Colon (tissue), 2 donors: ENCODE results near the gene C3orf22.

Source experiments
- FAIRE-seq: peaks from 2 replicates; lab custom pipeline; 2012; peaks lifted over from hg19 to GRCh38; lab: Jason Lieb, UNC
- donor health status: control.
- donor health status: control.

C3orf22 gene

DNA sequence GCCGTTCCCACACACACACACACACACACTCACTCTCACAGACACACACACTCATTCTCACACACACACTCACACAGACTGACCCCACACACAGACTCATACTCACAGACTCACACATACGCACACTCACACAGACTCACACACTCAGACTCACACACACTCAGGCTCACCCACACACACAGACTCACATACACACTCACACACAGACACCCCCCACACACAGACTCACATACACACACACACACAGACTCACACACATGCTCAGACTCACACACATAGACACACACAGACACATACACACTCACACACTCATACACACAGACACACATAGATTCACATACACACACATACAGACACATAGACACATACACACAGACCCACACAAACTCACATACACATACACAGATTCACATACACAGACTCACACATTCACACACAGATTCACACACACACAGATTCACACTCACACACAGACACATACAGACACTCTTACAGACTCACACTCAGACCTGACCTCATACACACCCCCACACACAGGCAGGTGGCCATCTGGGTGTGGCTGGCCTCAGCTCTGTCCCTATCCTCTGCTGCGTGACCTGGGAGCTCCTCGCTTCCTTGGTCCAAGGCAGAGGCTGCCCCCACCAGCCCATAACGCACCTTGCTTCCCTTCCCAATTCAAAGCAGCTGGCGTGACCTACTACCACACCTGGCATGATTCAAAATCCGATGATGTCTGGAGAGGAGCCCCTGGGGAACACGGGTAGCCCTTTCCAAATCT is 1.9 kb downstream of the C3orf22 start:
- no peak for FAIRE-seq

DNA sequence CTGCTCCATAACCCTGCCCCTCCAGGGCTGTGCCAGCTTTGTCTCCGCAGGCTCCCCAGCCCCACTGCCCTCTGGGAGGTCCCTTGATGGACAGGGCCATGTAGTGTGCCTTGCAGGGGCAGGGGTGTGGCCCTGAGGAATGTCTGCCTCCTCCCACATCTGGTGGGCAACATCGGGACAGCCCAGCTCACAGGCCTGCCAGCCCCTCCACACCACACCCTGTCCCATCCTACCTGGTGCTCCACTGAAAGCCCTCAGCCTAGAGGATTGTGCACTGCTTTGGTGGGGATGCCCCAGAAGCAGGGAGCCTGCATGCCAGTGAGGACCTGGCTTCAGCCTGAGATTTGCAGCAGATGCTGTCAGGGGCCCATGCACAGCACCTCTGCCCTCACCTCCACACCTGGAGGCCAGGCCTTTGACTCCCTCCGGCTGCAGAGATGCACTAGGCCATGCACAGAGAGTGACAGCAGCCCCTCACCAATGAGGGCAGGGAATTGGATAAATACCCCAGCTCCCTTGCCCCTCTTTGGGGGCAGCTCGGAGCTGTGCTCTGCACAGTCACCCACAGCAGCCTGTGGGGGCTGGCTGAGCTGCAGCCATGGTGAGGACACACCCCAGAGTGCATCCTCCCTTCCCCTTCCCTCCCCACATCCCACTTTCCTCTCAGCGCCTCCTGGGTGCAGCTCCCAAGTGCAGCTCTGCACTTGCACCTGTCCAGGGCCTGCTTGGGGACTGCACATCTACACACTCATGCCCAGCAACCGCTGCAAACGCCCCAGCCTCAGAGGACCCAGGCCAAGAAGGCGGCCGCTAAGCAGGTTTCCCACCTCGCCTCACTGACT is 2.7 kb downstream of the C3orf22 start:
- no peak for FAIRE-seq

DNA sequence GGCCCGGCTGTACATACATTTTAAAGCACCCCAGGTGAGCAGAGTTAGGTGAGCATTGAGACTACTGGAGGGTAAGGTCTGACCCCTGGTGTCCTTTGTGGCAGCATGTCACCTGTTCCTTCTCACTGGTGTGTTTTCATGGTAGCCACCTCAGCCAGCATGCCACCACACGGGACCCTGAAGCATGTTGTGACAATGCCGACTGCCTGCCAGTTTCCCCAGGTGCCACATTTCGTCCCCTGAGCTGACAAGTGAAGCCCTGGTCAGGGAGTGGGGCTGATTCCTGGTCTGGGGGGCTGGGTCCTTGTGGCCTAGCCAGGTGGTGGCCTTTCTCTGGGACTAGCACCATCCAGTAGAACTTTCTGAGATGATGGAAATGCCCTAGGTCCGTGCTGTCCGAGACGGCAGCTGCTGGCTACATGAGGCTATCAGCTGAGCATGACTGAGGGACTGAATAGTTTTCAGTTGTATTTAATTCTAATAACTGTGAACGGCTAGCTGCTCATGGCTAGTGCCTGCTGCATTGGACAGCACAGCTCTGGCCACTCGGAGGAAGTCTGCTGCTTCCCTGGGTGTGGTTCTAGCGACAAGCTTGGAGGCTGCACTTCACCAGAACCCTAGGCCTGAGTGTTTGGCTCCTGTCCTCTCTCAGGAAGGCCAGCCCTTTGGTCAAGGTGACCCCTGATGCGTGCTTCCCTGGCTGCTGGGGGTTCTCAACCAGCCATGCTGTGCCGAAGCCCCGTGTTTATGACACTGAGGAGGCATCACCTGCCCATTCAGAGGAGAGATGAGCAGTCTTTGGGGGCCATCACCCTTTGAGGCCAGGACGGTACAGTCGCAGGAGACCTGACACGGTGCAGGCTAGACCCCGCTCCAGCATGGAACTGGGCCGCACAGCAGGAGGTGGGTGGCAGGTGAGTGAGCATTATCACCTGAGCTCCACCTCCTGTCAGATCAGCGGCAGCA is 3.9 kb downstream of the C3orf22 start:
- no peak for FAIRE-seq

DNA sequence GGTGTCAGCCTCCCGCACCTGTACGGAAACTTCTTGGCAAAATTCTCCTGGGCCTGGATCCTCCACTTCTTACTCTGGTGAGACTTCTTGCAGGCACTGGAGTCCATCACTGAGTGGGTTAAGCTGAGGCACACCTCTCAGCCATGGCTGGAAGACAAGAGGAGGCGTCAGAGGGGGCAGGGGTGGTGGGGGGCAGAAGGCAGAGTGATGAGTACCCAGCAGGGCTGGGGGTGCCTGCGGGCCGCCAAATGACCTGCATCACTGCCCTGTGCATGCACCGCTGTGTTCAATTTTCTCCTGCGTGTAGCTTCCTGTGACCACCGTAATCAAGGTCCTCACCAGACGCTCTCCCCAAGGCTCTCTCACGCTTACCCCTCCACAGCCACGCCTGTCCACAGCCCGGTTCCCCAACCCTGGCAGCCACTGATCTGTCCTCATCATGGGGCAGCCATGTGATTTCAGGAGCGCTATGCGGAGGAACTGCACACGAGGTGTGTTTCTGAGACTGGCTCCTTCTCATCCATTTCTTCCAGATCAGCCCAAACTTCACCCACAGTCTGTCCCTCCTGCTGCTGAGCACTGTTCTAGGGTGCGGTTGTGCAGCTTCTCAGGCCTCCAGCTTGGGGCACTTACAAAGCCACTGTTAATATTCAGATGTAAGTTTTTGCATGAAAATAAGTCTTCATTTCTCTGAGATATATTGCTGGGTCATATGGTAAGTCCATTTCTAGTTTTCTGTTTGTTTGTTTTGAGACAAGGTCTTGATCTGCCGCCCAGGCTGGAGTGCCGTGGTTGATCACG is 5.2 kb downstream of the C3orf22 start:
- no peak for FAIRE-seq

DNA sequence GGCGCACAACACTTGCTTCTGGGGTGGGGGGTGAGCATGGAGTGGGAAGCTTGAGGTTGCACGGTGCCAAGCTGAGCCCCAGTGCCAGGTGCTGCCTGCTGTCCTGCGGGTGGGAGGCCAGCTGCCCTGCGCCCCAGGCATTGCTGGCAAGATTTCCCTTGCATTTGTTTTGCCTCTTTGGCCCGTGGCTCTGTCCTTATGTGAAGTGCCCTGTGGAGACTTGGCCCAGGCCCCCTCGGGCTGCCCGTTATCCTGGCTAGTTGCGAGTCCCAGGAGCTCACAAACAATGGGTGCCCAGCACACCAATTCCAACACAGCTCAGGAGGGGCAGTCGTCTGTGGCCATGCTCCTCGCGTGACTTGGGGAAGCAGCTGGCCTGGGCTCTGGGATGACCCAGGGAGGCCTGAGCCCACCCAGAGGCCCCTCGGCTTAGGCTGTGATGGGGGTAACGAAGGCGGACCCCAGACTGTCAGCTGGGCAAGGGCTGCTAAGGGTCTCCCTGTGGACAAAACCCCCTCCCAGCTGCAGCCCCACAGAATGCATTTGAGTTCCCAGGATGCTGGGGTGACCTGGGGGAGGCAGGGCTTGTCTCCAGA is 5.9 kb downstream of the C3orf22 start:
- no peak for FAIRE-seq

DNA sequence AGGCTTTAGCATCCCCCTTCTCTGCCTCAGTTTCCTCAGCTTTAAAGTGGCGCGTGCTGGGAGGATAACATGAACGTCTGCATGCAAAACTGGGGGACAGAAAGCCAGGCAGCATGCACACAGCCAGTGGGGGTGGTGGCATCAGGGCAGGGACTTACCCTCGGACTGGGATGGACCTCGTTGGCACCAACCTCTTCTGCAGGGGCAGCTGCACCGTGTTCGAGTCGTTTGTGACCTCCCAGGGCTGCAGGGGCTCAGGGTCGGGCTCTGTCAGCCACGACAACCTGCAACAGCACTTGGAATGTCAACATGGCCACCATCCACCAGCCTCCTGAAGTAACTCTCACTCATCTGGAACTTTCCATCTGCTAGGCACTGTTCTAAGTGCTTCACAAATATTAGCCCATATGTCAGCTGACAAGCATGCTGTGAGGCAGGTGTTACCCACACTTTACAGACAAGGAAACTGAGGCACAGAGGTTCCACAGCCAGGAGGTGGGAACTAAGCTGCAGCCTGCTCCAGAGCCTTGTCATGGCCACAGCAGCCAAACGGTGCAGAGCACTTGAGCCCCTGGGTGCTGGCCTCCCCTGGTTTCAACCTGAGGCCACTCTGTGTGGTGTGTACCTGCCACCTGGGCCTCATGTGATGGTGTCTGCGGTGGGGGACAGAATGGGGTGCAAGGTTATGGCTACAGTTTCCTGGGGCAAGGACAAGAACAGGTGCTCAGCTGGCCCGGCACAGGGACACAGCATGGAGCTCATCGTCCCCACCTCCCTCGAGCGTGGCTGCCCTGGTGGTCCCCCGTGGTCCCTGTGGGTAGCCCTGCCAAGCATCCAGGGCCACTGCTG is 6.7 kb downstream of the C3orf22 start:
- FAIRE-seq, result no peak

DNA sequence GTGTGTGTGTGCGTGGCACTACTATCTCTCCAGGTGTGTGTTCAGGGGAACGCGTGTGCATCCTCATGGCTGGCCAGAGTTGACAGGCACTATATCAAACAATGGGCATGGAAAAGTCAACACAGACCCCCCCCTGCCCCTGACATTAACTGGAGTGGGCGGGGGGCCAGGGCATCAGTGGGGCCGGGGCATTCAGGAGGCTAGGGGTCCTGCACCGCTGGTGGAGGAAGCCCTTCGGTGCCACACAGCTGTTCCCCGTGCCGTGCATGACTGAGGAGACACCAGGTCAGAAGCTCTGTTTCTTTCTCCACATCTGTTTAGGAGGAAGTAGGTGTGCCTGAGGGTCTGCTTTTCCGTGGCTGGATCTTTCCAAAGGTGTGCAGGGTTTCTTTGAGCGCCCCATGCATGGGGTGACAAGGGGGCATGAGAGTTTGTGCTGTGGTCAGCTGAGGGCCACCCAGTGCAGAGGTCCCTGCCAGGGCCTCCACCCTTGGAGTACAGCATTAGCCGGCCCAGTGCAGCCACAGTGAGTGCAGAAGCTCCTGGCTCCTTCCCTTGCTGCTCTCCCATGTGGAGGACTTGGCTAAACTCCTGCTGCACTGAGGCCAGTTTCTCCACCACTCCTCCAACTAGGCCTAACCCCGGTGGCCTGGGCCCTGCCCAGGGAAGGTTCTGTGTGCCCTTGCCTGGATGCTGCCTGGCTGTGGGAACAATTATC is 7.5 kb downstream of the C3orf22 start:
- FAIRE-seq, result no peak

DNA sequence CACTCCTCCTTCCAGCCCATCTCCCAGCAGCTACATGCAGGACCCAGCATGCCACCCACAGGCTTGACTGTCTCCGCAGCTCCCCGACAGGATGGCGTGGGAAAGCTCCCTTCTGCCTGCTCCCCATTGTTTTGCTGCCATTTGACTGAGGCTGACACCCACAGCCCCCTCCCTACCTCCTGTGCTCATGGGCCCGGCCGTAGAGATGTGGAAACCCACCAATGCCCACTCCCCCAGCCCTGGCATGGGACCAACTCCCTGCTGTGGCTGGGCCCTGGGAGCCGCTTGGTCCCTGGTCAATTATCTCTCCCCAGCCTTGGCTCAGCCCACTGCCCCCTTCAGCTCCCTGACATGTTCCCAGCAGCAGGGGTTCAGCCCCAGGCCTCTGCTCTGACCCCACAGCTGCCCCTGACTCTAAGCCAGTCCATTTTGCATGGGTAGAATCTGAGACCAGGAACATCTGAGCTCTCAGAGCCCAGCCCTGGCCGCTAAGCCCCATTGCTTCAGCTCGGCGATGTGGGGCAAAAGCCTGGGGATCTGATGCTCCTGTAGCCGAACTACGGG is 8.2 kb downstream of the C3orf22 start:
- no peak for FAIRE-seq

DNA sequence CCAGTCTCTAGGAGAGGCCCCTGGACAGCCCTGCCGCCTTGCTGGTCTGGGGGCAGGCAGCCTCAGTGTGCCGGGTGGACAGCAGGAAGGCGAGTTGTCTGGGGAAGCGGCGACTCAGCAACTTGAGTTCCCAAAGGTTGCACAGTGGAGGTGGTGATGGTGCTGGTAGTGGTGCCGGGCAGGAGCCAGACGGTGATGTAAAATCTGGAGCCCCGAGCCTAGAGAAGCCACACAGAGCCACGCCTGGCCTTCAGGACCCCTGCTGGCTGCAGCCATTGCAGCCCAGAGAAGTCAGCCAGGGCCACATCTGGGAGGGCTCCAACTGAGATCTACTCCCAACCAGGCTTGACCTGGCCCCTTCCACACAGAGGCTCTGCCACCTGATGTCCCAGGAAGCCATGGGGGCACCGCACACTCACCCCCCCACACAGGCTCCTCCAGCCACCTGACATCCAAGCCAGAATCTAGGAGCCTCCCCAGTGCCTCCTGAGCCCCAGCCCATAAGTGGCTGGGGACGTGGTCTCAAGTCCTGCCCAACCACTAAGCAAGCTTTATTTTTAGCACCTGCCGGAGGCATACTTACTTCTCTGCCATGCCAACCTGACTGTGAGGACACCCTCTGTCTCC is 8.8 kb downstream of the C3orf22 start:
- no peak for FAIRE-seq

DNA sequence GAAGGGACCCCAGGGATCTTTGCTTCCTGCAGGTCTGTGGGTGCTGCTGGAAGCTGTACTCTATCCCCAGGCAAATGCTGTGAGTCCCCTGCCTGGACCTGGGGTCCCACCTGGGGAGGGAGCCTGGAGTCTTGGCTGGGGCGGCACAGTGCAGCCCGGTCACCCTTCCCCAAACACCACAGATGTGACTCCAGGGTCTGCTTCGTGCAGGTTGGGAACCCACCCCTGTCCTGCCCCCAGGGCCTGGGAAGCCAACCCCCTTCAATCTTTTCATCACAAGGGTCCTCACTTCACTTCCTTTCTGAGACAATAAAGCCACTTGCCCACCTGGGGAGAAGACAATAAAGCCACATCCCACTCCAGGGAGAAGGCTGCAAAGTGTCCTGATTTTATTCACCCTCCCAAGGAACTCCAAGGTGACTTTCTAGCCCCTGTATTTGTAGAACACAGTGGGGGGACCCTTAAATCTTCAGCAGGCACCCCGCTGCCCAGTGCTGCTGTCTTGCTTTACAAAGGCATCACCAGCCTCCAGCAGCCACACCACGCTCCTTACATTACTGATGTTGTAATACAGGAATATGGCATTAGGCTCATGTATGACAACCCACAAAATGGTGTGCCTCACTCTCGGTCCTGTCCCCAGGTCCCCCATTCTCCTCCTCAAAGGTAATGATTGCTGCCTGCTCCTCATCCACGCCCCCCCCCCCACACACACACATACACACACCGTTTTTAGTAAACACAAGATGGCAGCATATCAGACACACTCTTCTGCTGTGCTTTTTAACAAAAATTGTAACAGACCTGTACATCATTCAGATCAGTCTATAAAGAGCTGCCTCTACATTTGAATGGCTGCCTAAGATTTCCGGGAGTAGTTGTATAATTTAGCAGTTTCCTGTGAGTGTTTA is 9.9 kb downstream of the C3orf22 start:
- no peak for FAIRE-seq

DNA sequence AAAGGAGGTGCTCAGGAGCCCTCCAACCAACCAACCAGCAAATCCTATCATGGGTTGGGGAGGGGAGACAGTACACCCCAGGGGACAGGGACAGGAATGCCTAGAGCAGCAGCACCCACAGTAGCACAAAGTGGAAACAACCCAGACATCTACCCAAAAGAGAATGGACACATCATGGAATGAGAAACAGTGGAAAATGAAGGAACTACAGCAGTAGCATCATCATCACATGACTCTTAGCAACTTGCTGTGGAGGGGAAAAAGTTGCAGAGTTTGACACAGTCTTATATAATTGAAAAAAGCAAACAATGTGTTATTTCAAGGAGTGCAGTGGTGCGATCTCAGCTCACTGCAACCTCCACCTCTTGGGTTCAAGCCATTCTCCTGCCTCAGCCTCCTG is 11.0 kb downstream of the C3orf22 start:
- FAIRE-seq, result no peak

DNA sequence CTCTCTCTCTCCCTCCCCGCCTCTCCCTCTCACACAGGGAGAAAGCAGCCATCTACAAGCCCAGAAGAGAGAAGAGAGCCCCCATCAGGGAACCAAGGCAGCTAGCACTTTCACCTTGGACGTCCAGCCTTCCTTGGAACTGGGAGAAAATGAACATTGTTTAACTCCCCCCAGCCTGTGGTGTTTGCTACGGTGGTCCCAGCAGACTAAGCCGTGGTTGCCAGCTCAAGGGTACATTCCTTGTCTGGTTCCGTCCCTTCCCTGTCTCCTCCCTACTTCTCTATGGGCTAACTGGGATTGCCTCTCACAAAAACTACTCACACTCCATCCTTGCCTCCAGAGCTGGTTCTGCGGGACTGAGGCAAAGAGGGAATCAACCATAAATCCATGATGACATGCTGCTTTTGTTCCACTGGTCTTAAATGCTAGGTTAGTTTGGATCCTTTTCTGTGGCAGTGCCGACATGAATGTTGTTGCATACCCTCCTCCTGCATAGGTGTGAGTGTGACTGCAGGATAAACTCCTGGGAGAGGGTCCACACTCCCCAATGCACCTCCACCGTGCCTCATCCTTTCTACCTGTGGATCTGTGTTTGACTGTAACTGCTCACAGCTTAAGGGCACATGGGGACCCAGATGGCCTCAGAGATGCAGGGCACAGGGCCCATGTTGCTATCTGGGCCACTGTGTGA is 12.0 kb downstream of the C3orf22 start:
- FAIRE-seq, result no peak

DNA sequence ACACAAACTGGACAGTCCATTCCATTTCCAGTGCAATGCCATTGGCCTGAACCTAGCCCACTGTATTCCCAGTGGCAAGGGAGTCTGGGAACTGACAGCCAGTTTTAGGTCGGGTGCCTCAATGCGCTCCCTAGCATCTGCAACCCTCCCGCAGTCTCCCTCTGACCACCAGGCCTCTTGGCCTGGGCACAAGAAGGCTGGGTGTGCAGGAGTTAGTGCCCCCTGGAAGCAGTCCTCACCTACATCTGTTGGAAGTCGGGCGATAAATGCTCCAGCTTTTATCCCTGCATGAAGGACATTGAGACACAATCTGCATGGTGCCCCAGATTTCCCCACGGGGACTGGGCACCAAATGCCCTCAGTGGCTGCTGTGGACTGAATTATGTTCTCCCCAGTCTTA is 12.7 kb downstream of the C3orf22 start:
- FAIRE-seq, result no peak

DNA sequence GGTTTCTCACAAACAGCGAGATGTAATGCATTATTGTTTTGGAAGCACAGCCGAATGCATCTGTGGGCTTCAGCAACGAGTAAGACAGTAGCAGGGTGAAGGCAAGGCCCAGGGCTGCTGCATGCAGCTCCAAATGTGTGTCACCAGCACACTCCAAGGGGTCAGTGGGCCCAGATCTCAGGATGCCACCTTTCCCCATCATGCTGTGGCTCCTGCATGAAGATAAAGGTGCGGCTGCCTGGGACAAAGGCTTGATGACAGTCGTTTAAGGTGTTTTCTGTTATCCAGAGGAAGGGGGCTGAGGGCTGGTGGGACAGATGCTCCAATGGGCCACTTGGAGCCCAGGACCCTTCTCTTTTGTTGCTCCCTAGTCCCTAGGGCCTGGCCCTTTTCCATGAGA is 13.2 kb downstream of the C3orf22 start:
- no peak for FAIRE-seq

DNA sequence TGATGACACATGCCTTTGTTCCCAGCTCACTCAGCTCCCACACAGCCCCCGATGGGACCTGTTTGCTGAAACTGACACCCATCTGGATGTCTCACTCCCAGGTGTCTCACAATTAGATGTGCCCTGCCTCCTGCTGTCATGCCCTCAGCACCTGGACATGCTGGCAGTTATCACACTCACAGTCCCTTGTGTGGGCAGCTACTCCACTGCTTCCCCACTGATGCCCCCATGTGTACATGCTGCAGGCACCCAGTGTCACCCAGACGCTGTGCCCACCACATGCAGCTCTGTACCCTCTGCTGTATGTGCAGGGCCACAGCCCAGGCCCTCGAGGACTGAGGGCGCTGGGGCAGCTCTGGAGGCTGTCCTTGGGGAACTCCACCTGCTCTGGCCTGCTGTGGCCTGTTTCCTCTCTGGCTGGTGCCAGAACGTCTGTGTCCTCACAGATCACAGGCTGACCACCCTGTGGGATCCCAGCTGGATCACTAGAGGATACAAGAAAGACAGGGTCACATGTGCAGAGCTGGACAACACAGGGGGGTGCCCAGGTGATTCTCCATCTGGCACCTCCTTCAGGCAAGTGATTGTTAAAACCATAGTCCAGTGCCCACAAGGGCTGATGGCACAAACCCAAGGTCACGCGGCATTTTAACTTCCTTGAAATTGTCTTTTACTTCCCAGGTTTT is 14.0 kb downstream of the C3orf22 start:
- no peak for FAIRE-seq

DNA sequence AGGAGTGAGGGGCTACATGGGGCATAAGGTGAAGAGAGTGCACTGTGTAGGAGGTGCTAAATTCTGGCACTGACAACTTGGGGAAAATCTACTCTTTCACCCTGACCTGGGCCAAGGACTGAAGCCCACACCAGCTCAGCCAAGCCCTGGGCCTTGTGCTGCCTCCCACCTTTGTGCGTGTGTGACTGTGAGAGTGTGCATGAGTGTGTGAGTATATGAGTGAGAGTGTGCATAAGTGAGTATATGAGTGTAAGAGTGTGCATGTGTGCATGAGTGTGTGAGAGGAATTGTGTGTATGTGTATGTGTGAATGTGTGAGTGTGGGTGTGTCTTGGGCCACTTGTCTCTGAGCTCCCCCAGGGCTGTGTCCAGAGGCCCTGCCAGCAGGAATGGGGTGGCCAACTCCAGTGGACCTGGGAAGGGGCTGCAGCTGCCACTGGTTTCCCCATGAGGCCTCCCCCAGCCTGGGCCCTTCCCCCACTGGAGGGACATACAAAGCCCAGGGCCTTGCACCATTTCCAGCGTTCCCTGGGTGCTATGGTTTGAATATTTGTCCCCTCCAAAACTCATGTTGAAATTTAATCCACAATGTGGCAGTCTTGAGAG is 15.2 kb downstream of the C3orf22 start:
- FAIRE-seq, result no peak
